GM10248 (cell line): Measurements from ENCODE around the gene COL11A2.
"Not testable (repeated sequence)": the region's sequence is repeated elsewhere in the genome, so short reads cannot be mapped to it uniquely, and the experiment has no call there.

ENCODE experiments used
- CTCF ChIA-PET: fragments of 300-600 bp; sonication (Branson Sonifier 250); formaldehyde crosslinking; extraction: SDS; loops from one replicate; lab custom pipeline; 2021; ENCODE audit warnings: antibody characterized with exemption; lab: Yijun Ruan, JAX
- POLR2A ChIA-PET: fragments of 350-650 bp; sonication (Branson Sonifier 250); formaldehyde crosslinking; extraction: SDS; loops from one replicate; lab custom pipeline; 2020; ENCODE audit warnings: antibody characterized with exemption; lab: Yijun Ruan, JAX
- DNase-seq: peaks from one replicate; pipeline ENCODE4 v3.0.0; 2012; ENCODE audit errors: extremely low spot score
- TF ChIP-seq, protein P1 (sequence below): IDR thresholded peaks from 2 replicates; pipeline ENCODE4 v1.5.1; 2012; ENCODE audit warnings: mild to moderate bottlenecking, low read depth; ENCODE audit errors: extremely low read depth, missing control alignments, control extremely low read depth

COL11A2 gene

DNA sequence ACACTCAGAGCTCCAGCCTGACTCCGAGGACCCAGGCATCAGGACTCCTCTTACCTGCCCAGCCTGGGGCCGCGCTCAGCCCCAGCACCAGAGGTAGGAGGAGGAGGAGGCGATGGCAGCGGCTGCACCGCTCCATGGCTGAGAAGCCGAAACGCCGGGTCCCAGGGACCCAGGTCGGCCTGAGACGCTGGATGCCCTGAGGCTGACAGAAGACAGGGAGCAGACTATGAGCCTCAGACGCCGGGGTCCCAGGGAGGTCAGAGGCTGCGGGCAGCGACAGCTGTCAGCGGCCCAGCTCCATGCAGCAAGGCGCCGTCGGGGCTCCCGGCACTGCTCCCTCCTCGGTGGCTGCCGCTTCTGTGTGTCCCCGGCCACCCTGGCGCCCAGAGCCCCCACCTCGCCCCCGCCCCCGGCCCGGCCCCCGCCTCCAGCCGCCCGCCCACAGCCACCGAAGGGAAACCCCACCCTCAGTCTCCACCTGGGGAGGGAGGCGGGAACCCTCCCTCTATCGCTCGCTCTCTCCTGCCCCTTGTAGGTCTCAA, at the start of gene COL11A2:
Gene COL11A2 (minus strand): TSS at position 363 of the 542 bp plus-strand sequence. CDS start 227 bp downstream, at position 136.
- POLR2A ChIA-PET, result interaction anchor here (1.0 kb wide), 1 partner anchor 12 kb away, joined by 4 read pairs; the partner anchor contains the start of gene HSD17B8

GRCh38 chr6:33241968-33242367, 49.7 kb upstream of the COL11A2 start:
- CTCF ChIA-PET, result interaction anchor here (8.5 kb wide), 1 partner anchor 6 kb away, joined by 82 read pairs; no protein-coding TSS in a partner anchor
- no peak for DNase-seq
- POLR2A ChIA-PET, result no interaction called here
- TF ChIP-seq, protein P1, sequence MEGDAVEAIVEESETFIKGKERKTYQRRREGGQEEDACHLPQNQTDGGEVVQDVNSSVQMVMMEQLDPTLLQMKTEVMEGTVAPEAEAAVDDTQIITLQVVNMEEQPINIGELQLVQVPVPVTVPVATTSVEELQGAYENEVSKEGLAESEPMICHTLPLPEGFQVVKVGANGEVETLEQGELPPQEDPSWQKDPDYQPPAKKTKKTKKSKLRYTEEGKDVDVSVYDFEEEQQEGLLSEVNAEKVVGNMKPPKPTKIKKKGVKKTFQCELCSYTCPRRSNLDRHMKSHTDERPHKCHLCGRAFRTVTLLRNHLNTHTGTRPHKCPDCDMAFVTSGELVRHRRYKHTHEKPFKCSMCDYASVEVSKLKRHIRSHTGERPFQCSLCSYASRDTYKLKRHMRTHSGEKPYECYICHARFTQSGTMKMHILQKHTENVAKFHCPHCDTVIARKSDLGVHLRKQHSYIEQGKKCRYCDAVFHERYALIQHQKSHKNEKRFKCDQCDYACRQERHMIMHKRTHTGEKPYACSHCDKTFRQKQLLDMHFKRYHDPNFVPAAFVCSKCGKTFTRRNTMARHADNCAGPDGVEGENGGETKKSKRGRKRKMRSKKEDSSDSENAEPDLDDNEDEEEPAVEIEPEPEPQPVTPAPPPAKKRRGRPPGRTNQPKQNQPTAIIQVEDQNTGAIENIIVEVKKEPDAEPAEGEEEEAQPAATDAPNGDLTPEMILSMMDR, result no peak

More for the DNA sequence above, at the start of gene COL11A2:
- no peak for DNase-seq
- TF ChIP-seq, protein P1, result no peak
- CTCF ChIA-PET, result interaction anchor here (0.8 to 1.8 kb wide), 2 partner anchors 18 to 208 kb away, joined by 3 to 4 read pairs; no protein-coding TSS in a partner anchor

DNA sequence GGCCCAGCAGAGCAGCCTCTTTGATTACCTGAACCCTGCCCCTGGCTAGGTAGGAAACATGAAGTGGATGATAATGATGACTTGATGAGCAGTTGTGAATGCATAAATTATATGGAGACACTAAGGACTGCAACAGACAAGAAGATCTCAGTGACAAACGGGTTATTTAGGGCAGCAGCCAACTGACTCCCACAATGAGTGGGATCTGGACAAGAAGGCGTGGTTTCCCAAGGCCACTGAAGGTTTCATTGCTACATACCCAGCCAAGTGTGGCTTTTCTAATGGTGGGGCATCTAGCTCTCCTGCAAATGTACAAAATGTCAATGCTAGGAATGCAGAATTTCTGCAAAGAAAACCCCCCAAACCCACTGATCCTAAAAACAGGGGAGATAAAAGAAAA, 45.5 kb upstream of the COL11A2 start:
- ChIA-PET POLR2A (no interaction called here), CTCF (interaction anchor here (8.5 kb wide), 1 partner anchor 11 kb away, joined by 82 read pairs; no protein-coding TSS in a partner anchor)
- TF ChIP-seq, protein P1, result no peak
- no peak for DNase-seq

GRCh38 chr6:33236852-33237251, 44.6 kb upstream of the COL11A2 start:
- TF ChIP-seq, protein P1, result no peak
- CTCF ChIA-PET, result interaction anchor here (0.9 to 8.5 kb wide), 3 partner anchors 9 to 78 kb away, joined by 3 to 82 read pairs (median 3); no protein-coding TSS in a partner anchor
- POLR2A ChIA-PET, result interaction anchor here (0.6 kb wide), 1 partner anchor 84 kb away, joined by 4 read pairs; no protein-coding TSS in a partner anchor
- DNase-seq, result no peak

DNA sequence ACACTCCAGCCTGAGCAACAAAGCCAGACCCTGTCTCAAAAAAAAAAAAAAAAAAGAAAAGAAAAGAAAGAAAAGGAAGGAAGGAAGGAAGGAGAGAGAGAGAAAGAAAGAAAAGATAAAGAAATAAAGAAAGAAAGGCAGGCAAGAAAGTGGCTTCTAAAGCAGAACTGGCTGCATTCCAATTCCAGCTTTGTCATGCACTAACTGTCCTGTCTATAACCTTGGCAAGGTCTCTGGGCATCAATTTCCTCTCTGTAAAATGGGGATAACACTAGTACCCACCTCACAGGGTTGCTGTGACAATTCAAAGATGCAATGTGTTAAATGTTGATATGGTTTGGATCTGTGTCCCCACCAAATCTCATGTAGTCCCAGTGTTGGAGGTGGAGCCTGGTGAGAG, 44.1 kb upstream of the COL11A2 start:
- TF ChIP-seq, protein P1, result no peak
- no peak for DNase-seq
- ChIA-PET POLR2A (interaction anchor here (0.6 kb wide), 1 partner anchor 83 kb away, joined by 4 read pairs; no protein-coding TSS in a partner anchor), CTCF (interaction anchor here (0.9 to 8.5 kb wide), 3 partner anchors 8 to 77 kb away, joined by 3 to 82 read pairs (median 3); no protein-coding TSS in a partner anchor)

GRCh38 chr6:33235221-33235634, 43.0 kb upstream of the COL11A2 start:
- TF ChIP-seq, protein P1, result no peak
- DNase-seq, result no peak
- ChIA-PET CTCF (interaction anchor here (8.5 kb wide), 1 partner anchor 13 kb away, joined by 82 read pairs; no protein-coding TSS in a partner anchor), POLR2A (no interaction called here)

DNA sequence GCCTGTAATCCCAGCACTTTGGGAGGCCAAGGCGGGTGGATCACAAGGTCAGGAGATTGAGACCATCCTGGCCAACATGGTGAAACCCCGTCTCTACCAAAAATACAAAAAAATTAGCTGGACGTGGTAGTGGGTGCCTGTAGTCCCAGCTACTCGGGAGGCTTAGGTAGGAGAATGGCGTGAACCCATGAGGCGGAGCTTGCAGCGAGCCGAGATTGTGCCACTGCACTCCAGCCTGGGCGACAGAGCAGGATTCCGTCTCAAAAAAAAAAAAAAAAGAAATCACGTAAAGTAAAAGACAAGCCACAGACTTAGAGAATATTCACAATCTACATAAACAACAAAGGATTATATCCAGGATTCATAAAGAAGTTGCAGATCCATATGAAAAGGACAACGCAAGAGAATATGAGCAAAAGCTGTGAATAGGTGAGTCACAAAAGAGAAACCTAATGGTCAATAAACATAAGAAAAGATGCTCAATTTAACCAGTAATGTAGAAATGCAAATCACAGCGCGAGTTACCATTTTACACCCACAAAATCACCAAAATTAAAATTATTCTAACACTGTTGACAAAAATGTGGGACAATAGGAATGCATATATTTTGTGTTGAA, 34.3 kb upstream of the COL11A2 start:
- DNase-seq, POLR2A ChIA-PET: not testable (repeated sequence)
- CTCF ChIA-PET, result interaction anchor here (1.1 to 5.9 kb wide), 2 partner anchors 21 to 78 kb away, joined by 3 to 33 read pairs; no protein-coding TSS in a partner anchor
